Stimulated activated naive CD4-positive, alpha-beta T cell (primary cell): Measurements from ENCODE around the gene NKX6-1.
A peak's percentile ranks its signal among the peaks of the same experiment; 100 is the strongest.

Source experiments
- DNase-seq, 6 experiments: peaks; one replicate each; lab custom pipeline; 2025; lab: John Stamatoyannopoulos, UW

NKX6-1 gene

GRCh38 chr4:84498203-84498934 lies 723 bp downstream of the NKX6-1 start:
- peak in 2 of 6 experiments; percentile 15 to 34 for DNase-seq

- DNase-seq: no peak
Observed at GRCh38 chr4:84497504-84498202, 1.4 kb downstream of the NKX6-1 start.

- DNase-seq: peak in 1 of 6 experiments; percentile 11
Observed at GRCh38 chr4:84496706-84497503, 2.2 kb downstream of the NKX6-1 start.

GRCh38 chr4:84496331-84496705 lies 2.8 kb downstream of the NKX6-1 start:
- no peak for DNase-seq

GRCh38 chr4:84495794-84496261 lies 3.3 kb downstream of the NKX6-1 start:
- no peak for DNase-seq

GRCh38 chr4:84495118-84495793 lies 3.8 kb downstream of the NKX6-1 start:
- no peak for DNase-seq

- no peak for DNase-seq
Observed at GRCh38 chr4:84494531-84494930, 4.6 kb downstream of the NKX6-1 start.

GRCh38 chr4:84494076-84494475 lies 5.0 kb downstream of the NKX6-1 start:
- DNase-seq: no peak

GRCh38 chr4:84493092-84493850 lies 5.8 kb downstream of the NKX6-1 start:
- DNase-seq: no peak

GRCh38 chr4:84492737-84493091 lies 6.4 kb downstream of the NKX6-1 start:
- no peak for DNase-seq

GRCh38 chr4:84492290-84492689 lies 6.8 kb downstream of the NKX6-1 start:
- no peak for DNase-seq

GRCh38 chr4:84491481-84491880 lies 7.6 kb downstream of the NKX6-1 start:
- DNase-seq: no peak

- no peak for DNase-seq
Observed at GRCh38 chr4:84490663-84491062, 8.4 kb downstream of the NKX6-1 start.

- DNase-seq: no peak
Observed at GRCh38 chr4:84484236-84484635, 14.9 kb downstream of the NKX6-1 start.

GRCh38 chr4:84483688-84484087 lies 15.4 kb downstream of the NKX6-1 start:
- no peak for DNase-seq

GRCh38 chr4:84482564-84483563 lies 16.2 kb downstream of the NKX6-1 start:
- no peak for DNase-seq

GRCh38 chr4:84481860-84482245 lies 17.2 kb downstream of the NKX6-1 start:
- DNase-seq: no peak

- no peak for DNase-seq
Observed at GRCh38 chr4:84481077-84481859, 17.8 kb downstream of the NKX6-1 start.

GRCh38 chr4:84480082-84480481 lies 19.0 kb downstream of the NKX6-1 start:
- no peak for DNase-seq
